GM18498 (cell line): ENCODE results near the gene CPN2.

Experiments used
- ATAC-seq: cut with Tn5 transposase; IDR thresholded peaks from one replicate; pipeline ENCODE4 v1.9.1; 2021; ENCODE audit warnings: mild to moderate bottlenecking, moderate library complexity; ENCODE audit not compliant: unreplicated experiment

CPN2 gene

DNA sequence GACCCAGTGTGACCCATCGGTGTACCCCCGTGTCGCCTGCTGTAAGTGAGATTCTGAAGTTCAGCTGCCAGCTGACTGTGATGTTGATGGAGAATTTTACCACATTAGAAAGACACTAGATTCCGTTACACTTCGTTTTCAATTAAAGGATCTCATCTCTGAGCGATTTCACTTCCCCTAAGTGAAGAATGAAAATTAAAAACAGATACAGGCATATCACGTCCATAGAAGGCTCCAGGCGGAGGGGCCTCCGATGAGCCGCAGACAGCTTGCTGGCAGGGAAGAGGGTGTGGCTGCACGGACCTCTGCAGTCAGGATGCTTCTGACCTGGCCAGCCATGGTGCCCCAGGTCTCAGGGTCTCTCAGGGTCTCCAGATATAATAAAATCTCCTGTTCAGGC is 6.6 kb upstream of the CPN2 start:
- ATAC-seq, result no peak

DNA sequence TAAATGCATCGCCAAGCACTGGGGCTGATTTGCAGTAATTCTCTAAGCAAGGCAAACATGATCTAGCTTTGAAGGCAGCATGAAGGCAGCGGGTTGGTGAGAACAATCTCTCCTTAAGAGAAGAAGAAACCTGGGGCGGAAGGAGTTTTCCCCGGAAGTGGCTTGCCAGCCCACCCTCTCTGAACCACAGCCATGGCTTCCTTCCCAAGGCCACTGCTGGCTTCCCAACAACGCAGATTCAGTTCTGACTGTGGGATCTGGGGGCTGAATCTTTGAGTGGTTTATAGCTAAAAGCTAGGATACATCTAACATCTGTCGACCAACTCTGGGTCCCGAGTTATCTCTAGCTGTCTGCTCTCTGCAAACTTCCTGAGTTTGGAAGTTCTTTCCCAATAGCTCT is 4.3 kb upstream of the CPN2 start:
- no peak for ATAC-seq

DNA sequence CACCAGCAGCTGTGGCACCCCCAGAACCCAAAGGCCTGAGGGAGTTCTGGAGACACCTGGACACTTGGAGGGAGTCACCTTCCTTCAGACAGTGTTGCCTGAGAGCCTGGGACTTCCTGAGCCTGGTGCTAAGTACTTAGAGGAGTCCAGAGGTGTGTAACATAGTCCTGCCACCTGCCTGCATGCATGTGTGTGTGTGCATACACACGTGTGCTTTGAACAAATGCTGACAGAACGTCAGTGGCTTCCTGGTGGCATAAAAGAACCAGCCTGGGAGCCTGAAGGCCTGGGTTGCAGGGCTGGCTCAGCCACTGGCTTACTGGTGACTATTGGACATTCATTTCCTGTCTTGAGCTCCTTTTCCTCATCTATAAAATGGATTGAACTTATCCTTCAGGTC is 3.2 kb upstream of the CPN2 start:
- ATAC-seq, result no peak

- no peak for ATAC-seq
These were observed 1.6 kb upstream of the CPN2 start for GRCh38 chr3:194352667-194353246.

DNA sequence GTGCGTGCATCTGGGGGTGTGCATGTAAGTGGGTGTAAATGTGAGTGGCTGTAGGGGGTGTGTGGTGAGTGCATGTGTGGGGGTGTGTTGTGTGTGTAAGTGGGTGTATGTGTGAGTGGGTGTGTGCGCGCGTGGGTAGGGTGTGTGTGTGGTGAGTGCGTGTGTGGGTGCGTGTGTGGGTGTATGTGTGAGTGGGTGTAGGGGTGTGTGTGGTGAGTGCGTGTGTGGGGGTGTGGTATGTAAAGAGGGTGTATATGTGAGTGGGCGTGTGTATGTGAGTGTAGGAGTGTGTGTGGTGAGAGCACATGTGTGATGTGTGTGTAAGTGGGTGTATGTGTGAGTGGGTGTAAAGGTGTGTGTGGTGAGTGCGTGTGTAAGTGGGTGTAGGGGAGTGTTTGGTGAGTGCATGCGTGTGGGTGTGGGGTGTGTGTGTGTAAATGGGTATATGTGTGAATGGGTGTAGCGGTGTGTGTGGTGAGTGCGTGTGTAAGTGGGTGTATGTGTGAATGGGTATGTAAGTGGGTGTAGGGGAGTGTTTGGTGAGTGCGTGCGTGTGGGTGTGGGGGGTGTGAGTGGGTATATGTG is 916 bp upstream of the CPN2 start:
- no peak for ATAC-seq

DNA sequence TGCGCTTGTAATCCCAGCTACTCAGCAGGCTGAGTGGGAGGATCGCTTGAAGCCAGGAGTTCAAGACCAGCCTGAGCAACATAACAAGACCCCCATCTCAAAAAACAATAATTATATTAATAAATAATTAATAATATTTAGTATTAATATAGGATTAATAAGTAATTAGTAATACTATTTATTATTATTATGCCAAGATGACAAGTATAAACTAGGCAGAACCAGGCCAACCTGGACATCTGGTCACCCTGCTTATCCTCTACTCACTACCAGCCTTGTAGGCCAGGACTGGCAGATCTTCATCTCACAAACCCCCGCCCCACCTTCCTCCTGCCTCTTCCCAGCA is 429 bp downstream of the CPN2 start:
- no peak for ATAC-seq

GRCh38 chr3:194348354-194348753 is 2.8 kb downstream of the CPN2 start:
- ATAC-seq, result no peak

DNA sequence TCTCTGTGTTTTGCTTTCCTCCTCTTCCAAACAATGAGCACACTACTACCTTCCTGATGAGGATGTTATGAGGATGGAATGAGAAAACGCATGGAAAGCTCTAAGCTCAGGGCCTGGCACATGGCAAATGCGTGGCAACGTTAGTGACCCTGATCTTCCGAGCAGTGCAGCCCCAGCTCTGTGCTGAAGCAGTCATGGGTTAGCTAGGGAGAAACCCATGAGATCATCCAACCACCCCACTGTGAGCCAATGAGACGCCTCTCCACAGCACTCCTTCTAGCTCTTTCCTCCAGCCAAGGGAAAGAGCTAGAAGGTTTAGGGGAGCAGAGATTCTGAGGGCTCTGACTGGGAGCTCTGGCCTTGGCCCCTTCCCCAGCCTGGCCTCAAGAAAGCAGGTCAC is 4.5 kb downstream of the CPN2 start:
- ATAC-seq, result no peak

DNA sequence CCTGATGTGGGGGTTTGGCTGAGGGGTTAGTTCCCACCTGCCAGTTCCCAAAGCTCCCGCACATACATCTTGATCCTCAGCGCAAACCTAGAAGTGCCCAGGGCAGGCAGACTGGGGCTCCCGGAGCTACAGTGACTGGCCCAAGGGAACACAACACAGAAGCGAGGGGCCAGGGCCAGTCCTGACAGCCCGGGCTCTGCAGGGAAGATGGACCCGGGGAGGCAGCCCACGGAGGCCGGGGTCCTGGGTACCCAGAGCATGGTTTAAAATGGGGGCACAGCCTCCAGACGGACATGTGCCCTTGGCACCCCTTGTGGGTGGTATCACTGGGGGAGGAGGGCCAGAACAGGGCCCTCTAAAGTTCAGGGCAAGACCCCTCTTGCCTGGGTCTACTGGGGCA is 5.1 kb downstream of the CPN2 start:
- no peak for ATAC-seq

DNA sequence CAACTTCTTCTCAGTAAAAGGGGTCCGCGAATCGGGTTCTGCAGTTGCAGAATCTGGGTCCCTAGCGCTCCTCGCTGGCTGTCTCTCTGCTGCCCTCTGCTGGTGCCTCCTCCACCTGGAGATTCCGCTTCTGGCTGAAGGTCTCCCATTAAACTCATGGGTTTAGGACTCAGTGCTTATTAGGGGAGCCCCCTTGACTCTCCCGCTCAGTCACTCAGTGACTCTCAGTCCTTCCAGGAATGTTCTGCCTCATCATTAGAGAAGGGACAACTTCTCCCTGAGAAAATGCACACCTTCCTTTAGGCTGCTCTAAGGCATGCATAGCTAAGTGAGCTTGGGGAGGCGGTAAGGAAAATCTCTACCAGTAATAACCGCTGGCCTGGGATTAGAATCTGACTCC is 7.1 kb downstream of the CPN2 start:
- no peak for ATAC-seq

DNA sequence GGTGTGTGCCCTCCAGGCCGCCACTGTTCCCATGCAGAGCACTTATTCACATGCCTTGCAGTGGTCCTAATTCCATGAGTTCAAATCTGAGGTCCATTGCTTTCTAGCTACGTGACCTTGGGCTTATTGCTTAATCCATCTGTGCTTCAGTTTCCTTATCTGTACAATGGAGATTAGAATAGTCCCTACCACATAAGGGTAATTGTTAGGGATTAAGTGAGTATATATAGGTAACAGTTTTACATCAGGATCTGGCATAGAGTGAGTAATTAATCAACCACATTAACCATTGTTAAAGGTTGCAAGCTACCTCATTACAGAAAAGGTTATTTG is 7.6 kb downstream of the CPN2 start:
- ATAC-seq, result no peak

DNA sequence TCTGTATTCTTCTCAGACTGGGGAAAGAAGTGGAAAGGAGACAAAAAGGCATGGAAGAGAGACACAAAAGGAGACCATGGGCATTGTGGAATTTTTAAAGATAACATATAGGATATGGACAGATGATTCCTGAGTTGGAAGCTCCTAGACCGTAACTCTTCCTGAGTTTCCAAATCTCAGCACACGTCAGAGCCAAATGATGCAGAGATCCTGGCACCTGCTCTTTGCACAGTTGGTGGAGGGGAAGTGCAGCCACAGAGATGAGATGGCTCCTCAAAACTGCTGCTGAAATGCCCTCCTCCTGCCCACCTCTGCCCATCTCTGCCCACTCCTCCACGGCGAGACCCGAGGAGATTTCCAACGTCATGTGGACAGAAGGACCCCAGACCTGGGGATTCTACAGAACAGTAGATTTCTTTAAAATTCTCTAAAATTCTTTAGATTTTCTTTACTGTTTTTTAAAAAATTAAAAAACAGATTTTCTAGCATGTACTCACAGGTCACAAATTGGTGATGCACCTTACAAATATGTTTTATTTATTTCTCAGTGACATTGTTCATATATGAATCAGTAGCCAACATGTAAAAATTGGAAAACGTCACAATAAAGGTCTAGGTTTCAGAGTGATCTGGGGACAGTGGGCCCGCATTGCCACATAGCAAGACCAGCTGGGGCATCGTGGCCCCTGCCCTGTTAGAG is 8.1 kb downstream of the CPN2 start:
- no peak for ATAC-seq

- no peak for ATAC-seq
These were observed 10.2 kb downstream of the CPN2 start for GRCh38 chr3:194340757-194341400.

GRCh38 chr3:194339840-194340239 is 11.3 kb downstream of the CPN2 start:
- ATAC-seq, result no peak

DNA sequence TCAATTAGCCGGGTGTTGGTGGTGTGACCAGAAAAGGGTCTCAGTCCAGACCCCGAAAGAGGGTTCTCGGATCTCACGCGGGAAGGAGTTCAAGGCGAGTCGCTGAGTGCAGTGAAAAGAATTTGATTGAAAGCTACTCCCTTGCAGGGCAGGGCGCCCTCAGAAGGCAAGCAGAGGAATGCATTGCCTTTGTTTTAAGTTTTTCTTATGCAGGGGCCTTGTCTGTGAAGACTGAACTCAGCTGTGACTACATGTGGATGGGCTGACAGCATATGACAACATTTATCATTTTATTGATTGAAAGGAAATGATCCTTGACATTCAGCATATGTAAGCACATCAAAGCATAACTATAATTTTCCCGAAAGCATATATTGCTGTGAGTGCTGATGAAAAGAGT is 11.8 kb downstream of the CPN2 start:
- no peak for ATAC-seq

DNA sequence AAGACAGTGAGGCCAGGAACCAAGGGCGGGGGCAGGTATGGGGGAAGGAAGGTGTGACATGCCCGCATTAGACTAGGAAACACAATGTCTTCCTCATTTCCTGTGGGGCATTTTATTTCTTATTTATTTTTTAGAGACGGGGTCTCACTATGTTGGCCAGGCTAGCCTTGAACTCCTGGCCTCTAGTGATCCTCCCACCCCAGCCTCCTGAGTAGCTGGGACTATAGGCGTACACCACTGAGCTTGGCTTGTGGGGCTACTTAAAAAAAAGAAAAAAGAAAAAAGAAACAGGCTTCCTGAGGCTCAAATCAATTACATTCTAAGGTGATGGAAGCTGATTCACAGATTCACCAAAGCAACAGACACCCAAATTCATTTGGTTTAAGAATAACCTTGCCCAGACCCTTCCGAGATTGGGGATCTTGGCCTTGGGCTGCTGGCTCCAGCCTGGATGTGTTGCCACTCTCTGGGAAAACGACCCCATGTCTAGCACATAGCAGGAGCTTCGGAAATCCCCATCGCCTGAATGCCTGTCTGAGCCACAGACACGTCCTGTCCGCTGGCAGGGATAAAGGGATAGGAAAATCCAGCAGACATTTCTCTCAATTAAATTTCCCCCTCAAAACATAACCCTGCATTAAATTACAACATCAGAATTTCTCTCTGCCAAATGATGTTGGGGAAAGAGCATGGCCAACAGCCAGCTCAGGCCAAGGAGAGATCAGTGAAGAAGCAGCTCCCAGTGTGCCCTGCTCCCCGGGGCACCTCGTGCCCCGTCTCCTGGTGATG is 13.0 kb downstream of the CPN2 start:
- ATAC-seq, result no peak

- ATAC-seq, result no peak
These were observed 14.3 kb downstream of the CPN2 start for GRCh38 chr3:194336601-194337355.

GRCh38 chr3:194333981-194334320 is 17.2 kb downstream of the CPN2 start:
- ATAC-seq, result no peak

GRCh38 chr3:194333212-194333980 is 17.7 kb downstream of the CPN2 start:
- peak; percentile 88 for ATAC-seq

DNA sequence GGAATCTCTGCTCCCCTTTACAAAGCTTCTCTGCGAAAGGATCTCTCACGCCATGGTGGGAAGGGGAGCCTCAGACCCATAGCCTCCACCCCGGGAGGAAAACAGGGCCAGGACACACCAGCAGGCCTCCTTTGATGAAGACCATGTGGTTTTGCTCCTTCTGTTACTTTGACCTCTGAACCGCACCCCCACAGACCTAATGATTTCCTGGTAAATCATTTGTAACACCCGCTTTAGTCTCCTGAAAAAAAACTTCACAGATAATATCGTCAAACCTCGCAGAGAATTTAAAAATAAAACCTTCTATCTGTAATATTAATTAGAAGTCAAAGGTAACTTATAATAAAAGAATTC is 18.3 kb downstream of the CPN2 start:
- ATAC-seq, result no peak
